Right cardiac atrium (tissue), 5 donors: Measurements from ENCODE around the gene ZXDC. TPM values are rescaled to one million over a fixed set of nuclear protein-coding genes. Genes with fewer than 3 reads are reported as not detected.

Experiments used
- ATAC-seq, 2 donors: fragments of 200-7000 bp; cut with Tn5 transposase; one replicate each; pipeline versions ENCODE4 v1.8.0 to v1.9.1; 2020; ENCODE audit warnings: moderate library complexity in 2 of 2, mild to moderate bottlenecking in 1 of 2
- DNase-seq, 3 donors: peaks; one replicate each; pipeline ENCODE4 v3.0.0-alpha.2; 2020
- H3K27ac ChIP-seq: one replicate; pipeline ENCODE4 v1.5.1; 2013; ENCODE audit warnings: mild to moderate bottlenecking, low read length, control low read depth, moderate library complexity
- H3K27me3 ChIP-seq: one replicate; pipeline ENCODE4 v1.6.1; 2013; ENCODE audit not compliant: control insufficient read depth, insufficient read depth
- H3K4me1 ChIP-seq: one replicate; pipeline ENCODE4 v1.6.1; 2013; ENCODE audit warnings: low read length; ENCODE audit not compliant: control insufficient read depth, insufficient read depth
- H3K4me3 ChIP-seq: one replicate; pipeline ENCODE4 v1.5.1; 2013; ENCODE audit warnings: low read length, control low read depth
- H3K9me3 ChIP-seq: one replicate; pipeline ENCODE4 v1.6.1; 2013; ENCODE audit warnings: low read length; ENCODE audit not compliant: control insufficient read depth
- WGBS: extraction: QIAGEN DNeasy Blood & Tissue Kit; methylation state at CpG from one replicate; pipeline ENCODE4 v1.1.7; 2013; 5-methylcytosine and 5-hydroxymethylcytosine counted together
- intact Hi-C, 4 donors: fragments of 100-400 bp; cut with DNase I; formaldehyde crosslinking; loops; one replicate each; pipeline versions ENCODE4 v1.11.0 to v1.14.0; 2022 to 2023
- polyA plus RNA-seq: library from polyadenylated mRNA; stranded (reverse); fragments of 200-250 nt; gene quantifications from one replicate; pipeline ENCODE4 v1.2.3, GENCODE V29; 2013
- total RNA-seq, 4 donors: library from RNA; stranded (reverse); fragmentation: NEBNext Ultra II Directional; extraction: Animal tissue kit (Norgen Biotek cat#: 25700); gene quantifications; one replicate each; pipeline ENCODE4 v1.2.1, GENCODE V29; 2021
- donor health status: healthy with polysubstance abuse.
- donor health status: DM: no; HTN: yes; CAD: no.
- donor health status: DM: no; HTN: no; CAD: no.
- donor health status: DM: no; HTN: yes; CAD: no; lungs with severe emphysema.
- donor health status: DM: yes; HTN: yes; CAD: no.

Gene ZXDC
- total and polyA plus RNA-seq, 5 donors = 8.2 to 21.6 (median 19.3) TPM

DNA sequence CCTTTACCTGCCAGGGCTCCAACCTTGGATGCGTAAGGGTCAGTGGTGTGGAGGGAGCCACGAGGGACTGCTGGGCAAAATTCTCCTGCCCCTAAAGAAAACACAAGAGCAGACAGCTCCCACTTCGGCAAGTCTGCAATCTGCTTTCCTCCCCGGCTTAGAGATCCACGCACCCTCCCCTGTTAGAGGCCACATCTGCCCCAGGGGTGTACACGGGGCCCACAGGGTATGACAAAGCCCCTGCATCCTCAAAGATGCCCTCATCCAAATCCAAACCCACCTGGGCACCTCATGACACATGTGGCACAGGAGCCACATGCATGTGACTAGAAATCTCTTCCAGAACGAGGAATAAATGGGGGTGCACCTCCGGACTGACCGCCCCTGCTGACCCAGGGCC, 25.5 kb downstream of the ZXDC start:
- Histone ChIP-seq H3K9me3 (no peaks in the 10 kb centered on the region), H3K4me1 (peaks cover 3% of the 10 kb centered on the region), H3K27me3 (no peaks in the 10 kb centered on the region), H3K4me3 (no peak overlapping the region), H3K27ac (no peak overlapping the region)
- 77% methylated on average over 9 of the region's 9 CpGs for WGBS
- ATAC-seq (no peak), DNase-seq (no peak)
- intact Hi-C loops = no loop called here

DNA sequence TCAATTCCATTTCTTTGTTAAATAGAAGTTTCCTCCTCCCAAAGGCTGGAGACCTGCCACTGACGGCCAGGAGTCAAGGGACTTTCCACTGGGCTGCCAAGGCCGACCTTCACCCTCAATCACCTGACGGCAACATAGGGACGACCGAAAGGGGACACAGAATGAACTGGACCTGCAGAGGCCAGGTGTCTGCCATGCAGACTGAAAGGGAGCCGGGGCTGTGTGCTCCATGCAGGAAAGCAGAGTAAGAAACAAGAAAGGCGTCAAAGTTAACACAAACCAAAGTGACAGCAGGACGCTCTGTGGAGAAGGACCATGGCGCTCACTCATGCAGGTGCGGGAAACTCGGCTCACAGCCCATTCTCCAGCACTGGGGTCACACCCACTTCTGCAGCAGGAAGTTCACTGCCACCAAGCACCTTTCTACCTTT, 26.1 kb downstream of the ZXDC start:
- Histone ChIP-seq H3K27ac (no peak overlapping the region), H3K9me3 (no peaks in the 10 kb centered on the region), H3K27me3 (no peaks in the 10 kb centered on the region), H3K4me3 (no peak overlapping the region), H3K4me1 (peaks cover 3% of the 10 kb centered on the region)
- WGBS = 87% methylated on average over 11 of the region's 11 CpGs
- no peak for DNase-seq
- intact Hi-C loops = no loop called here
- ATAC-seq = no peak

DNA sequence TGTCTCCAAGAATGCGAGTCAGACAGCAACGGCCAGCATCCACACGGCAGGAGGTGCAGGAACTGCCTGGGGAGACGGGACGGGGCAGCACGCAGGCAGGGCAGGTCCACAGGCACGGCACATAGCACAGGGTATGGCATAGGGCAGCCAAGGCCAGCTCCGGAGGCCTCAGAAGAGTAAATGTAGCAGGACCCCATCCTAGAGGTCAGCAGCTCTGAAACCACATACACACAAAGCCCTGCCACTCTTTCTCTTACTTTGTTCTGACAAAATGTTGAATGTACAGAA, 26.9 kb downstream of the ZXDC start:
- DNase-seq = no peak
- WGBS = 84% methylated on average over 8 of the region's 8 CpGs

DNA sequence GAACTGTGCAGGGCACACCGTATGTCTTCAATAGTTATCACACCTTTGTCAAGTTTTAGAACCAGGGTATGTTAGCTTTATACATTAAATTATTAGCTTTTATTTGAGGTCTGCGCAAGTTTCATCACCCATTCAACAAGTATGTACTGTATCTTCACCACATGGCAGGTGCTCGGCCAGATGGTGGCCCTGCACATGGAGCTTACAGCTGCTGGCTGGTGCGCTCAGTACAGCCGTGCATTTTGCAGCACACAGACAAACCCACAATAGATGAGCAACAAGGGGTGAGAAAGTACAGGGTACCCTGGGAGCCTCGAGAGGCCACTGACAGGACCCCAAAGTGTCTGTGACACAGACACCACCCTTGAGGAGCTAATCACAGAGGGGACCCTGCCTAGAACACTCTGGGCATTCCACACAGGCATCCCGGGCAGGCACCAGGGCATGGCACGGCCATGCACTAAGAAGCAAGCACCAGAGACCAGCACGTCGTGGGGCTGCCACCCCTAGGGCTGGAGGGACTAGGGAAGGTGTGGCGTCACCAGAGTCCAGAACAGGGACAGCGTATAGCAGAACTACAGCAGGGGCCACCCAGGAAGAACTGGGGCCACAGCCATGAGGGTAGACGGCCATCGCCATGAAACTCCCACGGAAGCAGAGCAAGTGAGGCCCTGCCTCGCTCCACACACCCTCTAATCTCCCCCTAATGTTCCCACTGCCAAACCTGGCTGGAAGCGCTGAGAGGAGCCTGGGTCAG, 27.4 kb downstream of the ZXDC start:
- ATAC-seq (no peak), DNase-seq (no peak)
- Histone ChIP-seq H3K4me1 (peaks cover 3% of the 10 kb centered on the region), H3K27ac (no peak overlapping the region), H3K9me3 (no peaks in the 10 kb centered on the region), H3K4me3 (no peak overlapping the region), H3K27me3 (no peaks in the 10 kb centered on the region)
- WGBS = 89% methylated on average over 17 of the region's 17 CpGs
- intact Hi-C loops = no loop called here

More for the DNA sequence above, 26.9 kb downstream of the ZXDC start:
- intact Hi-C loops = no loop called here
- Histone ChIP-seq H3K27ac (no peak overlapping the region), H3K9me3 (no peaks in the 10 kb centered on the region), H3K4me1 (peaks cover 3% of the 10 kb centered on the region), H3K4me3 (no peak overlapping the region), H3K27me3 (no peaks in the 10 kb centered on the region)
- peak in 1 of 2 donors; percentile 24 for ATAC-seq

DNA sequence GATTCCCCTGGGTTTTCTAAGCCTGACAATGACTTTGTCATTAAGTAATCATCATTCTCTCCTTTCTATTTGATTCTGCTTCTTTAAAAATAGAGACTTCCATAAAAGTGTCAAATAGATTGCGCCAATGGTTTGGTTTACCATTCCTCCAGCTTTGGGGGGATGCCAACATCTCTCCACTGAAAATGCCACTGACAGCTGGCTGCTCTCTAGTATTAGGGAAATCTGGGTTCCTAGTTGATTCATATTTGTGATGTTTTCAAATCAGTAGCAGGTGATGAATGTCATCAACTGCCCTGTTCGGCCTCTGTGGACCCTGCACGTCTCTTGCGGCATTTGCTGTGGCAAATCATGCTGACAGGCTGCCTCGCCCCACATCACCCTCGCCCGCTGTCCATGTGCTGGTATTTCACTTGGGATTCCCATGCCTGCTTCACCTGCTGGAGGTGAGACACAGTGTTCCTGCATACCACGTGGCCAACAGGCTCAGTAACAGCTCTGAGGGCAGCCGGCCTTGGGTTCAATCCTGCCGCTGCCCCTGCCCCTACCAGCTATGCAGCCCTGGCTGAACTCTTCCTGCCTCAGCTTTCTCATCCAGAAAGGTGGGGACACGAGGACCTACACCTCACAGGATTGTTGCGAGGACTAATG, 28.1 kb downstream of the ZXDC start:
- no peak for ATAC-seq
- Histone ChIP-seq H3K9me3 (no peaks in the 10 kb centered on the region), H3K4me1 (peaks cover 3% of the 10 kb centered on the region), H3K27ac (no peak overlapping the region), H3K4me3 (no peak overlapping the region), H3K27me3 (no peaks in the 10 kb centered on the region)
- intact Hi-C loops = no loop called here
- no peak for DNase-seq
- 76% methylated on average over 12 of the region's 12 CpGs for WGBS

DNA sequence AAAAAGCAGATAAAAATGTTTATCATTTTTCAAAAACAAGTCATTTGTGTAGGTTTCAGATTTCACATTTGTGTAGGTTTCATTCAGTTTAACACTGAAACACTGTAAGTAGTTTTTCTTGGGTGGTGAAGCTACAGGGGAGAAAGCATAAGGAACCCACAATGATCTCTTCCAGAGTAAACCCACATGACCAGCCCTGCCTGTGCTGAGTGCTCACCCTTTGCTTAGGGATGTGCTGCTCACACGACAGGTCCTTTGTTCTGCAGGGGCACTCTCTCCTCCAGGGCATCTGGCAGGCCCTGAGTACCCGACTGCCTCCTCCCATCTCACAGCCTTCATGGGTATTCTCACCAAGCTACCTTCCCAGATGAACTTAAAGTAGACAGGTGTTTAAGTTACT, 28.9 kb downstream of the ZXDC start:
- 83% methylated on average over 2 of the region's 2 CpGs for WGBS
- Histone ChIP-seq H3K9me3 (no peaks in the 10 kb centered on the region), H3K4me3 (no peak overlapping the region), H3K4me1 (peaks cover 3% of the 10 kb centered on the region), H3K27me3 (no peaks in the 10 kb centered on the region), H3K27ac (no peak overlapping the region)
- ATAC-seq (no peak), DNase-seq (no peak)
- intact Hi-C loops = no loop called here

DNA sequence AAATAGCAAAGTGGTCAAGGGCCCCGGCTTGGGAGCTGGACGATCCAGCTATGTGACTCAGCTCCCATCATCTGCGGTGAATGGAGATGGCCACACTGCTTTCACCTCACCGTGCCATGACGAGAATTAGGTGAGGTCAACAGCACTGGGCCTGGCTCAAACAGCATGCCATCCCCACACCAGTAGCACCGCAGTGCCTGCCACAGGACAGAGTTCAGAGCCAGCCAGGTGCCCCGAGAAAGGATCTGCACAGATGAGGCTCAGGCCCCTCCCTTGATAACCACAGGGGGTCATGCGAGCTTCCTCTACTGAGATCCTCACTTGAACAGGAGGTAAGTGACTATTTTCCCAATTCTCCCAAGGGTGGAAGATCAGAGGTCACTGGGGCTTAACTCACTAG, 29.4 kb downstream of the ZXDC start:
- H3K27ac ChIP-seq = no peak overlapping the region
- H3K27me3 ChIP-seq = no peaks in the 10 kb centered on the region
- WGBS = 94% methylated on average over 8 of the region's 8 CpGs
- H3K4me3 ChIP-seq = no peak overlapping the region
- H3K9me3 ChIP-seq = no peaks in the 10 kb centered on the region
- DNase-seq (no peak), ATAC-seq (no peak)
- intact Hi-C loops = no loop called here
- H3K4me1 ChIP-seq = peaks cover 3% of the 10 kb centered on the region

DNA sequence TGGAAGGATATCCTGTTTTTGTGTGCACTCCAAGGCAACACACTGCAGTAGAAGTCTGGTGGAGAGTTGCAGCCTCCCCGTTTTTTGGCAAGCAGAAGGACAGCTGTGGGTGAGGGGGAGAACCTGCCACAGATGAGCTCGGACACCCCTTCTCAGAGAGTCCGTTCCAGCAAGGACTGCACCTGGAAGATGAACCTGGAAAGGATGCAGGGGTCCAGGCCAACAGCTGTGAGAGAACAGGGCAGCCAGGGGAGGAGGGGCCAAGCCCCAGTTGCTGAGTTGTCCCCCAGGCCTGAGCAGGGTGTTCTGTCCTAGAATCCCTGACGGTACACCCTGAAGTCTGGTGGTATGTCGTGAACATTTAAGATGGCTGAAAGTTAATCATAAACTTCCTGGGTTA, 30.2 kb downstream of the ZXDC start:
- 55% methylated on average over 5 of the region's 5 CpGs for WGBS
- DNase-seq = no peak
- peaks cover 3% of the 10 kb centered on the region for H3K4me1 ChIP-seq
- no peak overlapping the region for H3K27ac ChIP-seq
- H3K27me3 ChIP-seq = no peaks in the 10 kb centered on the region
- intact Hi-C loops = no loop called here
- no peaks in the 10 kb centered on the region for H3K9me3 ChIP-seq
- ATAC-seq = no peak
- no peak overlapping the region for H3K4me3 ChIP-seq

DNA sequence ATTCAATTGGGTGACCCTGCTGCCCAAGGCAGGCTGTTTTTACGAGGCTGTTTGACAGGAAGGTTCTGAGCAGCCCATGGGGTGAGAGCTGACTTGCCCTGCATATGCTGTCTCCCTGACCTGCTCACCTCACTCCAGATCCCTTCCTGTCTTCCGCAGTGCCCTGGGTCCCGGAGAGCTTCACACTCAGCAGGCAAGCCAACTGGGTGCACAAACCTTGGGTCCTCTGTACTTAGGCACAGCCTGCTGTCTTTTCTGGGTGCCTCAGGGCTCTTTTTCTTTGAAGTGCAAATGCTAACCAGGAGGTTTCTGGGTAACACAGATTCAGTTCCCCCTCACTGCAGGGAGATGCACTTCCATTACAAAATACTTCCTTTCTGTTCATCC, 32.8 kb downstream of the ZXDC start:
- intact Hi-C loops = no loop called here

DNA sequence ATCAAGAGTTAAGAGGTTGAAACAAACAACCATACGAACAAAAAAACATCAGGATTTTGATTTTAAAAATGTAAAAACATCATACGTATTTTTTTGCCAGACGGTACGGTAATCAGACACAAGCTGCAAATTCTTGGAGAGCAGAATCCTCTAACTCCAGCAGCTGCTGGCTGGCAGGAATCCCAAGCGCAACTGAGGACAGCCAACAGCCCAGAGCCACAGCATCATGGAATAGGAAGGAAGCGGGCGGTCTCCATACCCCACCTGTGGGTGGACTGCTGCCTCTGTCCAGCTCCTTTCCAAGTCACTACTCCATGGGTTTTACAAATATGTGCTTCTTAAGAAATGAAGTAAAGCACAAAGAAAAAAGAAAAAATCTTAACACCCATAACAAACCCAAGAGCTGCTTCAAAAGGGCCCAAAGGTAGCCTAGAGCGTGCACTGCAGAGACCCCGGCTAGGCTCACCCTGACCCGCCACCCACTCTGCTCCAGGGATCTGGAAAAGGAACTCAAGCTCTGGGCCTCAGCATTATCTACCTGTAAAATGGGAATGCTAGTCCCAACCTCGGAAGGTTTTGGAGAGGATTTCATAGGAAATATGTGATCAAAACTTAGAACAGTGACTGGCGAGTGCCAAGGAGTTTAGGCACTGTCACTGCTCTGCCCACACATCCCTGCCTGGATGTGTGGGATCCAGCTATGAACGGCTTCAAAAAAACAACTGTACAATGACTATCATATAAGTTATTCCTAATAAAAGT, 33.4 kb downstream of the ZXDC start:
- WGBS = 68% methylated on average over 13 of the region's 13 CpGs
- ATAC-seq = peak in 1 of 2 donors; percentile 34
- no peaks in the 10 kb centered on the region for H3K27me3 ChIP-seq

More for the DNA sequence above, 32.8 kb downstream of the ZXDC start:
- Histone ChIP-seq H3K4me1 (peaks cover 3% of the 10 kb centered on the region), H3K4me3 (no peak overlapping the region), H3K27ac (no peak overlapping the region), H3K27me3 (no peaks in the 10 kb centered on the region), H3K9me3 (no peaks in the 10 kb centered on the region)
- 86% methylated on average over 3 of the region's 3 CpGs for WGBS
- ATAC-seq = no peak
- DNase-seq = no peak

DNA sequence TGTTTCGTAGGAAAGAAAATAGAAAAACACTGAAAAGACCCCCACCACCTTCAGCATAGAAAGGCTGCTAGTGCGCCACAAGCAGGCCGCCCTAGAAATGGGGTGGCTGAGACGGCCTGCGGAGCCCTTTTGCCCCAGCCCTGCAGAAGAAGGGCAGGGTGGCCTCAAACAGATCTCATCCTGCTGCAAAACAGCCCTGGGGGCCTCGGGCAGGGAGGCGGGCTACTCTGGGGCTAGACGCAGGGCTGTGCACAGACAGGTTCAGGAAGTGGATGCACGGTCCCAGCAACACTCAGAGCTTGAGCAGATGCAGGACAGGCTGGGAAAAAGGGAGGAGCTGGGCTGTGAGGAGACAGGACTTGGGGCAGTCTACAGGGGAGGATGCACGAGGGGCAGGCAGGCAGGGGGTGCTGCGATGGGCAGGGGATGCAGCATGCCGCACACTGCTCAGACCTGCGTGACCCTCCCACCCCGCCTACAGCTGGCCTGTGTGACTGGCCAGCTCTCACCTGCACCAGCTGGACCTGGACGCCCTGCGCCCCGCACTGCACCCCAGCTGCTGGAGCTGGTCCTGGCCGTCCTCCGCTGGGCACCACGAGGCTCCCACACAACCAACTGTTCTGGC, 34.3 kb downstream of the ZXDC start:
- Histone ChIP-seq H3K27me3 (no peaks in the 10 kb centered on the region), H3K9me3 (no peaks in the 10 kb centered on the region), H3K27ac (no peak overlapping the region), H3K4me1 (no peaks in the 10 kb centered on the region), H3K4me3 (no peak overlapping the region)
- ATAC-seq (peak in 1 of 2 donors; percentile 21), DNase-seq (no peak)
- 93% methylated on average over 20 of the region's 20 CpGs for WGBS
- intact Hi-C loops = no loop called here

More for the DNA sequence above, 33.4 kb downstream of the ZXDC start:
- intact Hi-C loops = no loop called here
- Histone ChIP-seq H3K4me1 (no peaks in the 10 kb centered on the region), H3K4me3 (no peak overlapping the region), H3K9me3 (no peaks in the 10 kb centered on the region), H3K27ac (no peak overlapping the region)
- DNase-seq = peak; percentile 66 to 90 (median 84)
